Panc1 (cell line): ENCODE results near the gene GDE1. TPM values are rescaled to one million over a fixed set of nuclear protein-coding genes. Genes with fewer than 3 reads are reported as not detected.

Experiments
- ATAC-seq: fragments of 200-7000 bp; cut with Tn5 transposase; 2 replicates; pipeline ENCODE4 v1.9.1; 2020; ENCODE audit warnings: mild to moderate bottlenecking, moderate library complexity
- BruUV-seq: library from RNA; stranded (reverse); fragments of 400-500 nt; replicated peaks from 2 replicates; lab custom pipeline; 2021; lab: Mats Ljungman, UMichigan
- CTCF ChIA-PET: fragments of 300-600 bp; sonication (Branson Sonifier 250); formaldehyde crosslinking; loops from one replicate; lab custom pipeline; 2022; ENCODE audit warnings: antibody characterized with exemption; lab: Charles Lee
- POLR2A ChIA-PET: fragments of 300-600 bp; sonication (Branson Sonifier 250); formaldehyde crosslinking; loops from one replicate; lab custom pipeline; 2022; ENCODE audit warnings: antibody characterized with exemption; lab: Charles Lee
- DNase-seq: peaks from one replicate; pipeline ENCODE4 v3.0.0-alpha.2; 2010; ENCODE audit warnings: low read depth, low spot score
- H3K27ac ChIP-seq: 2 replicates; pipeline ENCODE4 v1.5.1; 2011; ENCODE audit warnings: mild to moderate bottlenecking, low read length, inconsistent platforms
- H3K27me3 ChIP-seq: fragments of 200-500 bp; sonication (Bioruptor generic); 2 replicates; pipeline ENCODE4 v1.6.0; 2014; ENCODE audit warnings: low read length, inconsistent platforms; ENCODE audit not compliant: control insufficient read depth, insufficient read depth
- H3K36me3 ChIP-seq: fragments of 200-500 bp; sonication (Bioruptor generic); 2 replicates; pipeline ENCODE4 v1.5.1; 2014; ENCODE audit warnings: inconsistent platforms, mild to moderate bottlenecking, low read length, moderate library complexity; ENCODE audit not compliant: control insufficient read depth, insufficient read depth
- H3K4me1 ChIP-seq: 2 replicates; pipeline ENCODE4 v1.5.1; 2011; ENCODE audit warnings: inconsistent platforms, mild to moderate bottlenecking, low read length, moderate library complexity; ENCODE audit not compliant: control insufficient read depth, insufficient read depth
- H3K4me3 ChIP-seq, 2 experiments: 2 replicates each; pipeline ENCODE4 v1.5.1; 2011 to 2012; ENCODE audit warnings: low read depth in 2 of 2, low read length in 2 of 2, mild to moderate bottlenecking in 2 of 2, inconsistent platforms in 1 of 2, moderate library complexity in 1 of 2
- H3K9me3 ChIP-seq: fragments of 200-500 bp; sonication (Bioruptor generic); 2 replicates; pipeline ENCODE4 v1.5.1; 2014; ENCODE audit warnings: low read depth, mild to moderate bottlenecking, inconsistent platforms, low read length, moderate library complexity; ENCODE audit not compliant: control insufficient read depth, insufficient read depth
- POLR2AphosphoS5 ChIP-seq: IDR thresholded peaks from 2 replicates; pipeline ENCODE4 v1.6.1; 2012; ENCODE audit warnings: mild to moderate bottlenecking, low read depth, low read length, moderate library complexity
- SIN3A ChIP-seq: IDR thresholded peaks from 2 replicates; pipeline ENCODE4 v1.6.1; 2012; ENCODE audit warnings: low read depth, mild to moderate bottlenecking, low read length, moderate library complexity, borderline replicate concordance; ENCODE audit not compliant: insufficient read depth
- TCF7L2 ChIP-seq: IDR thresholded peaks from 2 replicates; pipeline ENCODE4 v1.6.1; 2011; ENCODE audit warnings: mild to moderate bottlenecking, low read depth, low read length, inconsistent platforms
- in situ Hi-C: cut with HindIII; loops from 2 replicates; pipeline ENCODE4 v1.10.0; 2016; ENCODE audit warnings: low sequenced_read_pairs, low pct_unique_long_range_greater_than_20kb
- intact Hi-C: fragments of 100-400 bp; cut with micrococcal nuclease; formaldehyde crosslinking; loops from one replicate; pipeline ENCODE4 v1.10.0; 2022; ENCODE audit not compliant: unreplicated experiment
- total RNA-seq: library from RNA; stranded (reverse); gene quantifications from one replicate; pipeline ENCODE4 v1.2.1, GENCODE V29; 2021; ENCODE audit not compliant: unreplicated experiment
- TF ChIP-seq, protein P1 (sequence below), 2 experiments: IDR thresholded peaks; 2 replicates each; pipeline ENCODE4 v1.6.1; 2011 to 2012; ENCODE audit warnings: low read depth in 2 of 2, control low read depth in 1 of 2, low read length in 1 of 2, mild to moderate bottlenecking in 1 of 2, moderate library complexity in 1 of 2; ENCODE audit not compliant: insufficient read depth in 1 of 2
- TF ChIP-seq, protein P2 (sequence below): fragments of 450-650 bp; IDR thresholded peaks from 2 replicates; pipeline ENCODE4 v1.5.1; 2017; ENCODE audit warnings: mild to moderate bottlenecking

Gene GDE1
- total RNA-seq, 1 experiment from 2014 or later, result 135 TPM

DNA sequence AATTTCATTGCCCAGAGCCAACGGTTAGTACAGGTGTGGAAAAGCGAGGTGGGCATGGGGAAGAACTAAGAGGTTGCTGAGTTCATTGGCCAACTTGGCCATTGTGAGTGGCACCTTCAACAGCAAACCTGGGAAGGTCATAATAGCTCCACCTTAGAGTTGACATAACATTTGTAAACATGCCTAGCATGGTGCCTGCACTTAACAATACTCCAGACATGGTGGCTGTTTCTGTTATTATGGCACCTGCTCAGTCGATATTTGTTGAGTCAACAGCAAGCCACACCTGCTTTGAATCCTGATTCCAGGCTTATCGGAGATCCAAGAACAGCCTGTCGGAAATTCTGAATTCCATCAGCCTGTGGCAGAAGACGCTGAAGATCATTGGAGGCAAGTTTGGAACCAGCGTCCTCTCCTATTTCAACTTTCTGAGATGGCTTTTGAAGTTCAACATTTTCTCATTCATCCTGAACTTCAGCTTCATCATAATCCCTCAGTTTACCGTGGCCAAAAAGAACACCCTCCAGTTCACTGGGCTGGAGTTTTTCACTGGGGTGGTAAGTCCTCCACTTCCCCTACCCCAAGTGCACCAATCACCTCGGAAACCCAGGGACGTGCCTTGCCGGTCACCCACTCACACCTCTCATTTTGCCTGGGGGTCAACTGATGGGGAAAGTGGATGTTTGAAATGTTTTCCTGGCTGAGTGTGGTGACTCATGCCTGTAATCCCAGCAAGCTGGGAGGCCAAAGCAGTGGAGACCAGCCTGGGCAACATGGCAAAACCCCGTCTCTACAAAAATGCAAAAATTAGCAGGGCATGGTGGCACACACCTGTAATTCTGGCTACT lies 58.2 kb downstream of the GDE1 start:
- no peak overlapping the region for H3K27ac ChIP-seq
- no peaks in the 10 kb centered on the region for H3K36me3 ChIP-seq
- H3K9me3 ChIP-seq, result no peaks in the 10 kb centered on the region
- POLR2A ChIA-PET, result no interaction called here
- no peak for DNase-seq
- H3K4me1 ChIP-seq, result no peaks in the 10 kb centered on the region
- CTCF ChIA-PET, result no interaction called here
- BruUV-seq, result no TSS peak
- H3K27me3 ChIP-seq, result no peaks in the 10 kb centered on the region
- no peak overlapping the region for H3K4me3 ChIP-seq
- no peak for ATAC-seq
- in situ Hi-C loops (no loop called here), intact Hi-C loops (no loop called here)
- TF ChIP-seq SIN3A, result no peak
- TF ChIP-seq, protein P1, sequence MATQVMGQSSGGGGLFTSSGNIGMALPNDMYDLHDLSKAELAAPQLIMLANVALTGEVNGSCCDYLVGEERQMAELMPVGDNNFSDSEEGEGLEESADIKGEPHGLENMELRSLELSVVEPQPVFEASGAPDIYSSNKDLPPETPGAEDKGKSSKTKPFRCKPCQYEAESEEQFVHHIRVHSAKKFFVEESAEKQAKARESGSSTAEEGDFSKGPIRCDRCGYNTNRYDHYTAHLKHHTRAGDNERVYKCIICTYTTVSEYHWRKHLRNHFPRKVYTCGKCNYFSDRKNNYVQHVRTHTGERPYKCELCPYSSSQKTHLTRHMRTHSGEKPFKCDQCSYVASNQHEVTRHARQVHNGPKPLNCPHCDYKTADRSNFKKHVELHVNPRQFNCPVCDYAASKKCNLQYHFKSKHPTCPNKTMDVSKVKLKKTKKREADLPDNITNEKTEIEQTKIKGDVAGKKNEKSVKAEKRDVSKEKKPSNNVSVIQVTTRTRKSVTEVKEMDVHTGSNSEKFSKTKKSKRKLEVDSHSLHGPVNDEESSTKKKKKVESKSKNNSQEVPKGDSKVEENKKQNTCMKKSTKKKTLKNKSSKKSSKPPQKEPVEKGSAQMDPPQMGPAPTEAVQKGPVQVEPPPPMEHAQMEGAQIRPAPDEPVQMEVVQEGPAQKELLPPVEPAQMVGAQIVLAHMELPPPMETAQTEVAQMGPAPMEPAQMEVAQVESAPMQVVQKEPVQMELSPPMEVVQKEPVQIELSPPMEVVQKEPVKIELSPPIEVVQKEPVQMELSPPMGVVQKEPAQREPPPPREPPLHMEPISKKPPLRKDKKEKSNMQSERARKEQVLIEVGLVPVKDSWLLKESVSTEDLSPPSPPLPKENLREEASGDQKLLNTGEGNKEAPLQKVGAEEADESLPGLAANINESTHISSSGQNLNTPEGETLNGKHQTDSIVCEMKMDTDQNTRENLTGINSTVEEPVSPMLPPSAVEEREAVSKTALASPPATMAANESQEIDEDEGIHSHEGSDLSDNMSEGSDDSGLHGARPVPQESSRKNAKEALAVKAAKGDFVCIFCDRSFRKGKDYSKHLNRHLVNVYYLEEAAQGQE (IDR thresholded peaks at IDR 0.05; ENCODE audit: insufficient read depth in 1 of 2, low read depth in 2 of 2, low read length in 1 of 2), result no peak
- TF ChIP-seq, protein P2, sequence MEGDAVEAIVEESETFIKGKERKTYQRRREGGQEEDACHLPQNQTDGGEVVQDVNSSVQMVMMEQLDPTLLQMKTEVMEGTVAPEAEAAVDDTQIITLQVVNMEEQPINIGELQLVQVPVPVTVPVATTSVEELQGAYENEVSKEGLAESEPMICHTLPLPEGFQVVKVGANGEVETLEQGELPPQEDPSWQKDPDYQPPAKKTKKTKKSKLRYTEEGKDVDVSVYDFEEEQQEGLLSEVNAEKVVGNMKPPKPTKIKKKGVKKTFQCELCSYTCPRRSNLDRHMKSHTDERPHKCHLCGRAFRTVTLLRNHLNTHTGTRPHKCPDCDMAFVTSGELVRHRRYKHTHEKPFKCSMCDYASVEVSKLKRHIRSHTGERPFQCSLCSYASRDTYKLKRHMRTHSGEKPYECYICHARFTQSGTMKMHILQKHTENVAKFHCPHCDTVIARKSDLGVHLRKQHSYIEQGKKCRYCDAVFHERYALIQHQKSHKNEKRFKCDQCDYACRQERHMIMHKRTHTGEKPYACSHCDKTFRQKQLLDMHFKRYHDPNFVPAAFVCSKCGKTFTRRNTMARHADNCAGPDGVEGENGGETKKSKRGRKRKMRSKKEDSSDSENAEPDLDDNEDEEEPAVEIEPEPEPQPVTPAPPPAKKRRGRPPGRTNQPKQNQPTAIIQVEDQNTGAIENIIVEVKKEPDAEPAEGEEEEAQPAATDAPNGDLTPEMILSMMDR, result no peak
- TF ChIP-seq TCF7L2, result no peak
- no peak for TF ChIP-seq POLR2AphosphoS5

DNA sequence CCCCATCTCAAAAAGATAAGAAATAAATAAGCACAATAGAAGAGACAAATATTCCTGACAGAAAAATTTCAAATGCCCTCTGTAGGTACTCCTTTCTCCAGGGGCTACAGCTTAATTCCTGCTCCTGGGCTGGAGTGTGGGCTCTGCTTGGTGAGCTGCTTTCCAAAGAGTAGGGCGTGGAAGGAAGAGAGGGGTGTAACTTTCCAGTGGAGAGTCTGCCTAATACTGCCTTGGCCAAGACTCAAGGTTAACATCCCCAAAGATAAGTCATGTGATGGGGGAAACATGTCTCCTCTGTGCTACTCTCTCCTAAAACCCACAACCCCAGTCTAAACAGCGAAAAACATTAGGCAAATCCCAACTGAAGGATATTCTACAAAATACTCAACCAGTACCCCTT lies 61.5 kb downstream of the GDE1 start:
- DNase-seq, result no peak
- BruUV-seq, result no TSS peak
- intact Hi-C loops (no loop called here), in situ Hi-C loops (no loop called here)
- Histone ChIP-seq H3K9me3 (no peaks in the 10 kb centered on the region), H3K4me3 (no peak overlapping the region), H3K27ac (no peak overlapping the region), H3K36me3 (no peaks in the 10 kb centered on the region), H3K27me3 (no peaks in the 10 kb centered on the region), H3K4me1 (no peaks in the 10 kb centered on the region)
- TF ChIP-seq TCF7L2, result no peak
- no peak for TF ChIP-seq POLR2AphosphoS5
- TF ChIP-seq, protein P2, result no peak
- TF ChIP-seq, protein P1 (IDR thresholded peaks at IDR 0.05; ENCODE audit: insufficient read depth in 1 of 2, low read depth in 2 of 2, low read length in 1 of 2), result no peak
- no peak for TF ChIP-seq SIN3A
- CTCF ChIA-PET, result no interaction called here
- POLR2A ChIA-PET, result no interaction called here
- no peak for ATAC-seq
